MM.1S (cell line): ENCODE data around the gene HMGB3.

Source experiments
- EZH2 ChIP-seq: fragments of 300-600 bp; sonication (generic); optimal IDR thresholded peaks from 2 replicates; pipeline ENCODE3; 2017; ENCODE audit warnings: low read depth, mild to moderate bottlenecking, antibody characterized with exemption, low read length, mixed read lengths
- EZH2phosphoT487 ChIP-seq: fragments of 300-600 bp; sonication (generic); IDR thresholded peaks from 2 replicates; pipeline ENCODE4 v1.6.1; 2018; ENCODE audit warnings: antibody characterized with exemption, low read length
- TF ChIP-seq, protein P1 (sequence below): fragments of 300-600 bp; sonication (generic); IDR thresholded peaks from 2 replicates; pipeline ENCODE4 v1.5.1; 2016; ENCODE audit warnings: antibody characterized with exemption, low read length, mixed read lengths

DNA sequence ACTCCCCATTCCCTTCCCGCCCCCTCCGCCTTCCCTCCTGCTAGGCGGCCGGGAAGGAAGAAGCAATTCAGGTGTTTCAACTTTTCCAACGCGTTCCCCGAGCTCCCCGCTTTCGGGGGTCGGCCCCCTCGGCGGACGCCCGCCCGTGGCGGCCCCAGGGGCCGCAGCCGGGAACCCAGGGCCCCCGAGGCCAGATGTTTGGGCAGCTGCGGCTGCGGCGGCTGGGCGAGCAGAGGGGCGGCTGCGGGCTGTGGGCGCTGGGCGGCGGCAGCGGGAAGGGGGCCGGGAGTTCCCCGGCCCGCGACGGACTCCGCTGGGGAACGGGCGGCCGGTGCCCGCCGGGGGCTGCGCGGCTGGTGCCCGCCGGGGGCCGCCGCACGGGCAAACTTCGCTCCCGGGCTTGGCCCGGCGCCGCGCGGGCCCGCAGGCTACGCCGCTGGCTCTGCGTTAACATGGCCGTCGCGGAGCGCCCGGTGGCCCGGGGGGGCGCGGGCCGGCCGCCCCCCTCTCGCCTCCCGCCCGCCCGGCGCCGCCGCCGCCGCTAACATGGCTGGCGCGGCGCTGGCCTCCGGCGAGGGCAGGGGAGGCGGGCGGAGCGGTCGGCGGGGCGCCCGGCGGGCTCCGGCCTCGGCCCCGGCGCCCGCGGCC, 510 bp downstream of the HMGB3 start:
- TF ChIP-seq, protein P1, sequence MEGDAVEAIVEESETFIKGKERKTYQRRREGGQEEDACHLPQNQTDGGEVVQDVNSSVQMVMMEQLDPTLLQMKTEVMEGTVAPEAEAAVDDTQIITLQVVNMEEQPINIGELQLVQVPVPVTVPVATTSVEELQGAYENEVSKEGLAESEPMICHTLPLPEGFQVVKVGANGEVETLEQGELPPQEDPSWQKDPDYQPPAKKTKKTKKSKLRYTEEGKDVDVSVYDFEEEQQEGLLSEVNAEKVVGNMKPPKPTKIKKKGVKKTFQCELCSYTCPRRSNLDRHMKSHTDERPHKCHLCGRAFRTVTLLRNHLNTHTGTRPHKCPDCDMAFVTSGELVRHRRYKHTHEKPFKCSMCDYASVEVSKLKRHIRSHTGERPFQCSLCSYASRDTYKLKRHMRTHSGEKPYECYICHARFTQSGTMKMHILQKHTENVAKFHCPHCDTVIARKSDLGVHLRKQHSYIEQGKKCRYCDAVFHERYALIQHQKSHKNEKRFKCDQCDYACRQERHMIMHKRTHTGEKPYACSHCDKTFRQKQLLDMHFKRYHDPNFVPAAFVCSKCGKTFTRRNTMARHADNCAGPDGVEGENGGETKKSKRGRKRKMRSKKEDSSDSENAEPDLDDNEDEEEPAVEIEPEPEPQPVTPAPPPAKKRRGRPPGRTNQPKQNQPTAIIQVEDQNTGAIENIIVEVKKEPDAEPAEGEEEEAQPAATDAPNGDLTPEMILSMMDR: no peak
- TF ChIP-seq EZH2 (no peak), EZH2phosphoT487 (no peak)
